GM21367 (cell line): ENCODE data around the gene CASR.

Experiments
- ATAC-seq: cut with Tn5 transposase; IDR thresholded peaks from one replicate; pipeline ENCODE4 v1.9.1; 2021; ENCODE audit not compliant: unreplicated experiment

CASR gene

GRCh38 chr3:122301063-122301462 lies 117.6 kb downstream of the CASR start:
- ATAC-seq = no peak

GRCh38 chr3:122305818-122306621 lies 122.6 kb downstream of the CASR start:
- no peak for ATAC-seq

GRCh38 chr3:122306622-122306953 lies 123.1 kb downstream of the CASR start:
- no peak for ATAC-seq

GRCh38 chr3:122307094-122307687 lies 123.7 kb downstream of the CASR start:
- no peak for ATAC-seq

- ATAC-seq = no peak
Measured at GRCh38 chr3:122307976-122308375, 124.5 kb downstream of the CASR start.

- no peak for ATAC-seq
Measured at GRCh38 chr3:122310361-122310760, 126.9 kb downstream of the CASR start.

- no peak for ATAC-seq
Measured at GRCh38 chr3:122312826-122313225, 129.4 kb downstream of the CASR start.

- no peak for ATAC-seq
Measured at GRCh38 chr3:122313281-122313680, 129.8 kb downstream of the CASR start.

GRCh38 chr3:122314228-122314876 lies 130.9 kb downstream of the CASR start:
- ATAC-seq = no peak

GRCh38 chr3:122315619-122316018 lies 132.2 kb downstream of the CASR start:
- ATAC-seq = no peak

GRCh38 chr3:122316368-122316767 lies 132.9 kb downstream of the CASR start:
- ATAC-seq = no peak

GRCh38 chr3:122318620-122319019 lies 135.2 kb downstream of the CASR start:
- ATAC-seq = no peak

- ATAC-seq = no peak
Measured at GRCh38 chr3:122322095-122323075, 138.9 kb downstream of the CASR start.

GRCh38 chr3:122324871-122325323 lies 141.4 kb downstream of the CASR start, which contains the start of gene CSTA:
CSTA (plus strand) TSS chr3:122325248; CDS start chr3:122325293, 45 bp downstream.
- ATAC-seq = no peak

- no peak for ATAC-seq
Measured at GRCh38 chr3:122325769-122326168, 142.3 kb downstream of the CASR start.

GRCh38 chr3:122331886-122332285 lies 148.4 kb downstream of the CASR start:
- no peak for ATAC-seq

- no peak for ATAC-seq
Measured at GRCh38 chr3:122332551-122332950, 149.1 kb downstream of the CASR start.
